Stimulated activated naive CD8-positive, alpha-beta T cell treated with anti-CD3 and anti-CD28 coated beads, Interleukin-15, amount 100 ng/mL, for 72 hours (primary cell): ENCODE measurements around the gene POLR2E.

ENCODE experiments used
- ATAC-seq: fragments of 150-1000 bp; cut with Tn5 transposase; 2 replicates; pipeline ENCODE4 v1.10.0; 2021; ENCODE audit warnings: mild to moderate bottlenecking, moderate library complexity
- DNase-seq, 2 donors: peaks; one replicate each; pipeline ENCODE4 v3.0.0; 2021 to 2022
- H3K27ac Mint-ChIP-seq, 2 donors: one replicate each; pipeline ENCODE4 v1.8.0; 2022; ENCODE audit warnings: mild to moderate bottlenecking in 2 of 2, mixed read lengths in 2 of 2, moderate library complexity in 2 of 2
- H3K27me3 Mint-ChIP-seq: one replicate; pipeline ENCODE4 v1.8.0; 2022; ENCODE audit warnings: mixed read lengths
- H3K4me1 Mint-ChIP-seq: one replicate; pipeline ENCODE4 v1.8.0; 2022; ENCODE audit warnings: mild to moderate bottlenecking, mixed read lengths
- H3K4me3 Mint-ChIP-seq, 2 donors: one replicate each; pipeline ENCODE4 v1.8.0; 2022; ENCODE audit warnings: mild to moderate bottlenecking in 2 of 2, mixed read lengths in 2 of 2, moderate library complexity in 1 of 2
- H3K9me3 Mint-ChIP-seq, 2 donors: one replicate each; pipeline ENCODE4 v1.8.0; 2022; ENCODE audit warnings: mixed read lengths in 2 of 2

The POLR2E gene

GRCh38 chr19:1082928-1083816 is 12.0 kb downstream of the POLR2E start:
- no peak for ATAC-seq
- no peaks in the 10 kb centered on the region for H3K9me3 Mint-ChIP-seq
- no peak for DNase-seq
- peaks cover 93% of the 10 kb centered on the region for H3K4me1 Mint-ChIP-seq
- peak overlapping the region in 1 of 2 donors; percentile 37 for H3K4me3 Mint-ChIP-seq
- H3K27me3 Mint-ChIP-seq: no peaks in the 10 kb centered on the region
- H3K27ac Mint-ChIP-seq: peak overlapping the region in 1 of 2 donors; percentile 98

DNA sequence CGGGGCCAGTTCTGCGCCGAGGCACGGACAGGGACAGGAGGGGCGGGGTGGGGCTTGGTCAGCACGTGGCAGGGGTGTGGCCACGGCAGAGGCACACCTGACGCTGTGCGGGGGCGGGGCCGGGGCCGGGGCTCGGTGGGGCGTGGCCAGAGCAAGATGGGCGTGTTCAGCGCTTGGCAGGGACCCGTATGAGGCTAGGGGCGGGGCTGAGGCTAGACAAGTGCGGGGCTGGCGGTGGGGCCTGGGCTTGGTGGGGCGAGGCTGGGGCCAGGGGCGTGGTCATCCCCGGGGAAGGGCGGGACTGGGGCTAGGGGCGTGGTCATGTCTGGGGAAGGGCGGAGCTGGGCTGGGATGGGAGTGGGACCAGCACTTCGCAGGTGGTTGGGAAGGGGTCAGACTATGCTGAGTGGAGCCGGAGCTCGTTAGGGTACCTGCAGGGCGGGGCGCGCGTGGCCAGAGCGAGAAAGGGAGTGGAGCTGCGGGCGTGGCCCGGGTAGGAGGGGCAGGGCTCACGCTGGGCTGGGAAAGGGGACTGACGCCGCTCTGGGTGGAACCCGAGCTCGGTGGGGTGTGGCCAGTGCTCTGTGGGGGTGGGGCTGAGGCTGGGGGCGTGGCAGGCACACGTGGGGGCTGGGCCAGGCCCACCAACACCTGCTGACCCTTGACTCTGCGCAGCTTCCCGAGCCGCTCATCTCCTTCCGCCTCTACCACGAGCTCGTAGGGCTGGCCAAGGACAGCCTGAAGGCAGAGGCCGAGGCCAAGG is 12.8 kb downstream of the POLR2E start:
- H3K4me3 Mint-ChIP-seq: peak overlapping the region in 1 of 2 donors; percentile 29
- H3K9me3 Mint-ChIP-seq: no peaks in the 10 kb centered on the region
- H3K4me1 Mint-ChIP-seq: peaks cover 93% of the 10 kb centered on the region
- DNase-seq: peak; percentile 83 to 85
- peak; percentile 71 for ATAC-seq
- H3K27me3 Mint-ChIP-seq: no peaks in the 10 kb centered on the region
- H3K27ac Mint-ChIP-seq: peak overlapping the region in 1 of 2 donors; percentile 98

DNA sequence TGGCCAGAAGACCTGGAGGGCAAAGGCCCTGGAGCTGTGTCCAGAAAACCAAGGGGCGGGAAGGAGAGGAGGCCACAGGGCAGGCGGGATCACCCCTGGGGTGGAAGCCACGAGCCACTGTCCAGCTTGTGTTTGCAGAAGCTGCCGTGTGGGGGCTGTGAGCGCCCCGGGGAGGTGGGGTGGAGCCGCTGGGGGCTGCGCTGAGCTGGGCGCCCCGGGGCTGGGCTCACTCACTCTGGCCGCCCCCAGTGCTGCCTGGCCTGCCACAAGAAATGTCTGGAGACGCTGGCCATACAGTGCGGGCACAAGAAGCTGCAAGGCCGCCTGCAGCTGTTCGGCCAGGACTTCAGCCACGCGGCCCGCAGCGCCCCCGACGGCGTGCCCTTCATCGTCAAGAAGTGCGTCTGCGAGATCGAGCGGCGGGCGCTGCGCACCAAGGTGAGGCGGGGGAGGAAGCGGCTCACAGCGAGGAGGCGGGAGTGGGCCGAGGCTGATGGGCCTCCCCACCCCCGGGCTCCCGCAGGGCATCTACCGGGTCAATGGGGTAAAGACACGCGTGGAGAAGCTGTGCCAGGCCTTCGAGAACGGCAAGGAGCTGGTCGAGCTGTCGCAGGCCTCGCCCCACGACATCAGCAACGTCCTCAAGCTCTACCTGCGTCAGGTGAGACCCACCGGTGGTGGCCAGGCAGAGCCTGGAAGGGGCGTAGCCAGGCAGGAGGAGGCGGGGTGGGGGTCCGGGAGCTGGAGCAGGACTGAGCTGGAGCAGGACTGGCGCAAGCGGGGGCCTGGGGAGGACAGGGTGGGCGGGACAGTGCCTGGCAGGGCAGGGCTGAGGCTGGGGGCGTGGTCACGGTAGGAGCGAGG is 13.6 kb downstream of the POLR2E start:
- H3K27me3 Mint-ChIP-seq: no peaks in the 10 kb centered on the region
- no peak for ATAC-seq
- peaks cover 93% of the 10 kb centered on the region for H3K4me1 Mint-ChIP-seq
- peak in 1 of 2 donors; percentile 24 for DNase-seq
- peak overlapping the region in 1 of 2 donors; percentile 98 for H3K27ac Mint-ChIP-seq
- no peaks in the 10 kb centered on the region for H3K9me3 Mint-ChIP-seq
- no peak overlapping the region for H3K4me3 Mint-ChIP-seq

GRCh38 chr19:1080360-1081161 is 14.6 kb downstream of the POLR2E start:
- Mint-ChIP-seq H3K9me3 (no peaks in the 10 kb centered on the region), H3K27ac (peak overlapping the region in 1 of 2 donors; percentile 77), H3K4me1 (peaks cover 92% of the 10 kb centered on the region), H3K4me3 (peak overlapping the region in 1 of 2 donors; percentile 6), H3K27me3 (no peaks in the 10 kb centered on the region)
- ATAC-seq (no peak), DNase-seq (peak in 1 of 2 donors; percentile 16)

- peak; percentile 34 for ATAC-seq
- Mint-ChIP-seq H3K27ac (peak overlapping the region in 1 of 2 donors; percentile 78), H3K4me3 (peak overlapping the region; percentile 49 to 53), H3K4me1 (peaks cover 89% of the 10 kb centered on the region), H3K9me3 (no peaks in the 10 kb centered on the region), H3K27me3 (no peaks in the 10 kb centered on the region)
- peak; percentile 73 to 86 for DNase-seq
Measured at GRCh38 chr19:1079566-1080111, 15.5 kb downstream of the POLR2E start.

- Mint-ChIP-seq H3K27ac (peak overlapping the region; percentile 88 to 95), H3K4me3 (peak overlapping the region; percentile 73 to 84), H3K4me1 (peaks cover 87% of the 10 kb centered on the region), H3K27me3 (no peaks in the 10 kb centered on the region), H3K9me3 (no peaks in the 10 kb centered on the region)
- DNase-seq: peak; percentile 91 to 95
- ATAC-seq: peak; percentile 86
Measured at GRCh38 chr19:1076951-1077350, 18.2 kb downstream of the POLR2E start.

GRCh38 chr19:1076046-1076386 is 19.2 kb downstream of the POLR2E start:
- Mint-ChIP-seq H3K4me3 (peak overlapping the region; percentile 58 to 73), H3K4me1 (peaks cover 83% of the 10 kb centered on the region)
- no peak for ATAC-seq

GRCh38 chr19:1074544-1075283 is 20.5 kb downstream of the POLR2E start:
- DNase-seq (peak; percentile 84 to 88), ATAC-seq (peak; percentile 40)
- peak overlapping the region; percentile 73 to 83 for H3K4me3 Mint-ChIP-seq
- no peaks in the 10 kb centered on the region for H3K27me3 Mint-ChIP-seq
- H3K9me3 Mint-ChIP-seq: no peaks in the 10 kb centered on the region
- H3K27ac Mint-ChIP-seq: no peak overlapping the region
- H3K4me1 Mint-ChIP-seq: peaks cover 75% of the 10 kb centered on the region

More at GRCh38 chr19:1076046-1076386, 19.2 kb downstream of the POLR2E start:
- no peak for DNase-seq
- H3K27ac Mint-ChIP-seq: peak overlapping the region in 1 of 2 donors; percentile 91
- no peaks in the 10 kb centered on the region for H3K9me3 Mint-ChIP-seq
- H3K27me3 Mint-ChIP-seq: no peaks in the 10 kb centered on the region

DNA sequence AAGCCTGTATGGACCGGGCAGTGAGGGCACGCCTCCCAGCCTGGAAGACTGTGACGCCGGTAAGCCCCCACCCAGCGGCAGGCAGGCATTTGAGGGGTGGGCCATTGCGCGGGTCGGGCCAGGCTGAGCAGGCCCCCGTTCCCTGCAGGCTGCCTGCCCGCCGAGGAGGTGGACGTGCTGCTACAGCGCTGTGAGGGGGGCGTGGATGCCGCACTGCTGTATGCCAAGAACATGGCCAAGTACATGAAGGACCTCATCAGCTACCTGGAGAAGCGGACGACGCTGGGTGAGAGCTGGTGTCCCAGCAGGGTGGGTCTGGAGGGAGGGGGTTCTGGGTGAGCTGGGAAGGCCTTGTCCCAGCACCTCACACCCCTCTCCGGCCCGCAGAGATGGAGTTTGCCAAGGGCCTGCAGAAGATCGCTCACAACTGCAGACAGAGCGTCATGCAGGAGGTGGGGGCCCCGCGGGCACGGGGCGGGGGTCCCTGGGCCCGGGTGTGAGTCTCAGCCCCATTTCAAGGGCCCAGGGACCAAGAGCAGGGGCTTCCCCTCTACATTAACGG is 21.1 kb downstream of the POLR2E start:
- Mint-ChIP-seq H3K27me3 (no peaks in the 10 kb centered on the region), H3K4me3 (peak overlapping the region; percentile 62 to 83), H3K27ac (peak overlapping the region in 1 of 2 donors; percentile 95), H3K9me3 (no peaks in the 10 kb centered on the region), H3K4me1 (peaks cover 77% of the 10 kb centered on the region)
- peak in 1 of 2 donors; percentile 49 for DNase-seq
- peak; percentile 1 for ATAC-seq

DNA sequence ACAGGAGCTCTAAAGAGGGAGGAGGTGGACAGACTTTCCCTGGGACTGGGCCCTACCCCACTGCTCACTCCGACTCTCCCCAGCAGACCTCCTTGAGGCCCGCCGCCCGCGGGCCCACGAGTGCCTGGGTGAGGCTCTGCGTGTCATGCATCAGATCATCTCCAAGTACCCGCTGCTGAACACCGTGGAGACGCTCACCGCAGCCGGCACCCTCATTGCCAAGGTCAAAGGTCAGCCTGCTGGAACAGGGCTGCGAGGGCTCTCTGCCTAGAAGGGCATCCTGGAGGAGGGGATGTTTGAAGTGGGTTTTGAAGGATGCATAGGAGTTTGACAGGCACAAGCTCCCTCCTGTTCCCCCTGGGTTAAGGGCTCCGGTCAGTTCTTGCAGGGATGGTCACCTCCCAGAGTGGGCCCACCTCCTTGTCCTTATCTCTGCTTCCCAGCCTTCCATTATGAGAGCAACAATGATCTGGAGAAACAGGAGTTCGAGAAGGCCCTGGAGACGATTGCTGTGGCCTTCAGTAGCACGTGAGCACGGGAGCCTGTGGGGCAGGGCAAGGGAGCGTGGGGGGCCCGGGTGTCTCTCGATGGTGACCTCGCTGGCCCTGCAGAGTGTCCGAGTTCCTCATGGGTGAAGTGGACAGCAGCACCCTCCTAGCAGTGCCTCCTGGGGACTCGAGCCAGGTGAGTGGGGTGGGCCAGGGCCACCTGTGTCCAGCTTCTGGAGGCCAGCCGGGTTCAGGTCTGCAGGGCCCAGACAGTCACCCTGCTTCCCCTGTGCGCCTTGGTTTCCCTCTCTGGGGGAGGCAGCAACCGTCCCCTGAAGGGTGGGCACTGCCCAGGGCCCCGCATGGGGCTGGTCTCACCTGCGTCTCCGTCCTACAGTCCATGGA is 21.9 kb downstream of the POLR2E start:
- Mint-ChIP-seq H3K27me3 (no peaks in the 10 kb centered on the region), H3K4me1 (peaks cover 81% of the 10 kb centered on the region), H3K9me3 (no peaks in the 10 kb centered on the region), H3K27ac (no peak overlapping the region), H3K4me3 (peak overlapping the region; percentile 9 to 83)
- DNase-seq (peak in 1 of 2 donors; percentile 30), ATAC-seq (no peak)

DNA sequence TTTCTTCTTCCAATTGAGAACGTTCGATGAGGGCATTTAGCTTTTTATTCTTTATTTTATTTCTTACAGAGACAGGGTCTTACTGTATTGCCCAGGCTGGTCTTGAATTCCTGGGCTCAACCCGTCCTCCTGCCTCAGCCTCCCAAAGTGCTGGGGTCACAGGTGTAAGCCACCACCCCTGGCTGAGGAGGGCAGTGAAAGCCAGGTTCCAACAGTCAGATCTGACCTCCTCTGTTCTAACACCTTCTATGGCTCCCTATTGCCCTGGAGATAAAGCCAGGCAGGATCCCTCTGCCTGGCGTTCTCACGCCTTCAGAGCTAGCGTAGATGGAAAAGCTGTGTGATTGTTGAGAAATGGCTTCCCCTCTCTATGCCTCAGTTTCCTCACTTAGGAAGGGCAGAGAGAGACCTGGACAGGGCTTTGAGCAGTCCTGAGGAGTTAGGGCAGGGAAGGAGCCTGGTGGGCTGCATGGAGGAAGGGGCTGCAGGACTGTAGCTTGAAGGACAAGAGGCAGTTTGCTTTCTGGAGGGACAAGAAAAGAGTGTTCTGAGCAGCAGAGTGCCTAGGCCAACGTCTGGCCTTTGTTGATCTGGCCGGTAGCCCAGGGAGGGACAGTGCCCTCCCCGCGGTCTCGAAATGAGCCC is 22.7 kb downstream of the POLR2E start:
- DNase-seq: no peak
- no peak for ATAC-seq

More for the DNA sequence above, 22.7 kb downstream of the POLR2E start:
- peak overlapping the region; percentile 70 to 79 for H3K4me3 Mint-ChIP-seq
- no peaks in the 10 kb centered on the region for H3K27me3 Mint-ChIP-seq
- H3K9me3 Mint-ChIP-seq: no peaks in the 10 kb centered on the region
- H3K4me1 Mint-ChIP-seq: peaks cover 73% of the 10 kb centered on the region
- H3K27ac Mint-ChIP-seq: peak overlapping the region in 1 of 2 donors; percentile 31
